Gastroesophageal sphincter (tissue), 3 donors: Measurements from ENCODE around the gene ETDB.

Experiments used
- CTCF ChIP-seq, 4 experiments: fragments of 200-600 bp in 2 of 4; fragments of 450-650 bp in 2 of 4; sonication (generic) in 1 of 4; IDR thresholded peaks; one replicate each; pipeline ENCODE4 v1.5.1; 2017 to 2019; ENCODE audit warnings: antibody characterized with exemption in 4 of 4, mild to moderate bottlenecking in 2 of 4, moderate library complexity in 2 of 4
- EP300 ChIP-seq: sonication (generic); formaldehyde crosslinking; IDR thresholded peaks from one replicate; pipeline ENCODE4 v1.6.1; 2017; ENCODE audit warnings: antibody characterized with exemption, mild to moderate bottlenecking
- POLR2A ChIP-seq, 2 donors: fragments of 450-650 bp; IDR thresholded peaks; one replicate each; pipeline ENCODE4 v1.6.1; 2017; ENCODE audit warnings: antibody characterized with exemption in 2 of 2, mild to moderate bottlenecking in 2 of 2, moderate library complexity in 1 of 2
- POLR2AphosphoS5 ChIP-seq: sonication (generic); formaldehyde crosslinking; IDR thresholded peaks from one replicate; pipeline ENCODE4 v1.6.1; 2017; ENCODE audit warnings: antibody characterized with exemption

DNA sequence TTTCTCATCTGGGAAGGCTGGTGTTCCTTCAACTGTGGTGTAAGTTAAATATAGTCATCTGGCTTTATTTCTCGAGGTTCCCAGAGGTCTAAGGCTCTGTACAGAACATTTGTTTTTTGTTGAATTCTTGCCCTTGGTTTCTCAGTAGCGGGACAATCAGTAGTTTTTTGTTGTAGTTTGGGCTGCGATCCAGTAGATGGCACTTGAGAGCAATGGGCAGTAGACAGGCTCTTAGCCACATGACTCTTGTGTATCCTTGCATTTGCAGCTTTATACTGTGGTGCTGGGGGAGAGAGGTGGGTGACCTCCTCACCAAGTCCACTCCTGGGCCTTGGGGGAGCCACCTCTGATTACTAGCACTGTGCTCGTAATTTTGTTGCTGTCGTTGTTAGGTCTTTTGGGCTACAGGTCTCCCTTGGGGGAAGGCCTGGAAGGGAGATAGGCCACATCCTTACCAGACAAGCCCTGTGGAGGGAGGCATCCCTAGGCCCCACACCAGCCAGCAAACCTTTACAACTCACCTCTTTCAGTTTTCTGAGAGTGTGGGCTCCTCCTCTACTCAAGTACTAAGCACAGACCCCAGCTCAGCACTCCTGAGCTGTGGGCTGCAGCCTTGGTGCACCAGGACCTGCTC lies 8.1 kb downstream of the ETDB start:
- peak in 1 of 4 experiments; percentile 56 for TF ChIP-seq CTCF (IDR thresholded peaks at IDR 0.05)
- TF ChIP-seq POLR2A (IDR thresholded peaks at IDR 0.05), result no peak
- no peak for TF ChIP-seq POLR2AphosphoS5
- TF ChIP-seq EP300, result no peak
